GM18867 (cell line): ENCODE measurements around the gene DDAH2.

Experiments
- ATAC-seq: cut with Tn5 transposase; IDR thresholded peaks from one replicate; pipeline ENCODE4 v1.9.1; 2021; ENCODE audit warnings: mild to moderate bottlenecking, moderate library complexity; ENCODE audit not compliant: unreplicated experiment

The DDAH2 gene

DNA sequence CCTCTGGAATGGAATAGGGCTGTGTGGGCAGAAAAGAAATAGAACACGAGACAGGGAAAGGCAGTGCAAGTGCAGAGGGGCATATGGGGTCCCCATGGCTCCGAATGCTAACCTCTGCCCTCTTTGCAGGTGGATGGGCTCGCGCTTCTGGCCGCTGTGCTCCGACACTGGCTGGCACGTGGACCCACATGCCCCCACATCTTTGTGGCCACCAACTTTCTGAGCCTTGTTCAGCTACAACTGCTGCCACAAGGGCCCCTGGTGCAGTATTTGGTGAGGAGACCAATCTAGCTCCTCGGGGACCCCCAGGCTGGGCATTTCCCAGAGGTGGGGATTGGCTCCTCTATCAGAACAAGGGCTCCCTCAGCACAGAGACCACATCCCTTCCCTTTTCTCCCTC is 32.2 kb upstream of the DDAH2 start:
- no peak for ATAC-seq

DNA sequence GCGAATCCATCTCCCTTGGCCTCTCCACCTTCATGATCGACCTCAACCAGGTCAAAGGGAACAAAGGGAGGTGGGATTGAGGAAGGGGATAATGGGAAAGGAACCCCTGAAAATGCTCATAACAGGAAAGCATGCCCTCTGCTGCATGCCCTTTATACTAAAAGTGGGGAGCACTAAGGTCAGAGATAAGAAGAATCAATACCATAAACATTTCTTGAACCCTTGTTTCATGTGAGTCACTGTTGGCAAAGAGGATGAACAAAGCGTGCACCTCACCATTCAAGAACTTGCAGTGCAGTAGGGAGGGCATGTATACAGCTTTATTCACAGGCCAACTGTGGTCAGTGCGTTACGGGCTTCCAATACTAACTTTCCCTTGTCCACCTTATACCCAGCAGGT is 31.7 kb upstream of the DDAH2 start:
- ATAC-seq, result no peak

DNA sequence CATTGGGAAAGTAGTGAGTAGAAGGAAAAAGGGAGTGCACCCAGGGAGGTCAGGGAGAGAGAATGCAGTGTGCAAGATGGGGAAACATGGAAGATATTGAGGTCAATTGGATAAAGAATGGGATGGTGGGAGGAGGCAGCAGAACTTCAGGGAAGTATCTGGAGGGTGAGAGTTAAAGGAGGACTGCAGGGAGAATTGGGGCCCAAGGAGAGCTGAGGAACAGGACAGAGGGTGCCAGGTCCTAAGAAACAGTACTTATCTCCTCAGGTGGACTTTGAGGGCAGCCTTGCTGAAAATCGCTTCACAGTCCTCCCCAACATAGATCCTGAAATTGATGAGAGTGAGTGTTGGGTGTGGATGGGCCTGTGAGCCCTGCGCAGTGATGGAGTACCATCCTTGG is 29.2 kb upstream of the DDAH2 start:
- ATAC-seq, result no peak

DNA sequence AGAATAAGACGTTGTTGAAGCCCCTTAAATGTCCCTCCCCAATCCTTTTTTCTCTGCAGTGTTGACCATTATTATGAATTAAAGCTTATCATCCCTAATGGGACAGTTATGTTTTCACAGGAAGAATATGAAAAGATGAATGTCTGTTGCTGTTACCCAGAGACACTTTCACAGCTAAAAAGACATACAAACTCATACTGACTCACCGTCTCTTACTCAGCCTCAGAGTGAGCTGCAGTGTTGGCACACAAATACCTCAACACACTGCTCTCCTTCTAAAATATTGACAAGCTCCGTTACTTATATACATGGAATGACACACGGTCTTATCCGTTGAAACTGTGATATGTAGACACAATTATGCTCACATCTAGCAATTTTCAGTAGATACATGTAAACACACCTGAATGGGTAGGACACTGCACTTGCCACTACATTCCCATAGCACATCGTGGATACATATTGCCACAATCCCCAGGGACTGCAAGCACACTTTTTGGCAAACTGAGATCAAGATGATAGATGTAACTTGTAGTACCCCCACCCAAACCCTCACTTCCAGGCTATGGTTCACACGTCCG is 23.7 kb upstream of the DDAH2 start:
- no peak for ATAC-seq

DNA sequence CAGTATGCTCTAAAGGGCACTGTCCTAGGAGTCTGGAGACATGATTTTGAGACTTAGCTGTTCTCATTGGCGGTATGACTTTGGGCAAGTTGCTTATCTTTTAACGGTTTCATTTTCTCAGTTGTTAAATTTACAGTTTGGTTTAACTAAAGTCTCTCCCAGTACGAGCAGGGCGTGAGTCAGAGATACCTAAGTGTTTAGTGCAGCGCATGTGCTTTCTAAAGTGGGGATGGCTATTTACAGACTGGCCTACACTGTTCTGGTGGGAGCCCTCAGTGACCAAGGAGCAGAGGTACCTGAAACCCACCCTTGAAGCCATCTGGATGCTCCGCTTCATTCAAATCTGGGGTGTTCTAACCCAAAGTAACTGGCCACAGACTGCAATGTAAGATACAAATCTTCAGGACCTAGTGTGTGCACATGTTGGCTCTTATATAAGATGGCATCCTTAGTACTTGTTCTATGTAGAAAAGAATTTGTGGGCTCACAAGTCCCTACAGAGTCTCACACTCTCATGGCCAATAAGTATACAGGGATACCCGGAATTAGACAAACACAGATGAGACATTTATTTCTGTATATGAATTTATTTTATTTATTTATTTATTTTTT is 21.4 kb upstream of the DDAH2 start:
- ATAC-seq, result no peak

DNA sequence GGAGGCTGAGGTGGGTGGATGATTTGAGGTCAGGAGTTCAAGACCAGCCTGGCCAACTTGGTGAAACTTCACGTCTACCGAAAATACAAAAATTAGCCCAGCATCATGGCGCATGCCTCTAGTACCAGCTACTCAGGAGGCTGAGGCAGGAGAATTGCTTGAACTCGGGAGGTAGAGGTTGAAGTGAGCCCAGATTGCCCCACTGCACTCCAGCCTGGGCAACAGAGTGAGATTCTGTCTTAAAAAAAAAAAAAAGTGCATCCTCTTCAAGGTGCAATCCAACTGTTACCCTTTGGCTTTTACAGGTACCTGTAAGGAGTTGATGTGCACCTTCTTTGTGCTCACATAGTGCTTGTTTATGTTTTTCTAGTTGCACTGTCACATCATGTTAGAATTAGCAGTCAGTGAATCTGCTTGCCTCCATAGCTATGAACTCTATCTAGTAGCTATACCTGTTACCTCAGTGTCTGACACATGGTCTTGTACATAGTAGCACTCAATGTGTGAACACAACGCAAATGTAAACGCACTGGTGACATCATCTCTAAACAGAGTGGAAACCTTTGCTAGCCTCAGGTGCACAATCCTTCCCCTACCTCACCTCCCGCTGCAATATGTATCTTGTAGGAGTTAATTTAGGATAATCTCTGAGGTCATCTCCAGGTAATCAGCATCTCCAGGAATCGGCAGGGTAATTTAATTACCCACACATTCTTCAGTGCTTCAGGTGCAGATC is 20.4 kb upstream of the DDAH2 start:
- ATAC-seq, result no peak

DNA sequence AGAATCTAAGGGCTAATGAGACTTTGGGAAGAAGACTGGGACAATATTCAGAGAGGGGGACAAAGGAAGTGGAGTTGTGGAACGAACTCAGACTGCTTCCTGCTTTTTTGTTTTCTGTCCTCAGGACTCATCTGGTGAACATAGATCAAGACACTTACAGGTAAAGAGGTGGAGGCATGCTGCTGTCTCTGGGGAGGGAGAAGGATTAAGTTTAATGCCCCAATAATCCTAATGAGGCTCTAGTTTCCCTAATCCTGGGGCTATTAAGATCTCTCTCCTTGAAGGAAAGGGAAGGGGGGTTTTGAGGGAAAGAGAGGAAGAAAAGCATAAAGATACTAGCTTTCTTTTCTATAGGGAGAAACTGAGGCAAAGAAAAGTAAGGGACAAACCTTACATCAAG is 15.3 kb upstream of the DDAH2 start:
- no peak for ATAC-seq

DNA sequence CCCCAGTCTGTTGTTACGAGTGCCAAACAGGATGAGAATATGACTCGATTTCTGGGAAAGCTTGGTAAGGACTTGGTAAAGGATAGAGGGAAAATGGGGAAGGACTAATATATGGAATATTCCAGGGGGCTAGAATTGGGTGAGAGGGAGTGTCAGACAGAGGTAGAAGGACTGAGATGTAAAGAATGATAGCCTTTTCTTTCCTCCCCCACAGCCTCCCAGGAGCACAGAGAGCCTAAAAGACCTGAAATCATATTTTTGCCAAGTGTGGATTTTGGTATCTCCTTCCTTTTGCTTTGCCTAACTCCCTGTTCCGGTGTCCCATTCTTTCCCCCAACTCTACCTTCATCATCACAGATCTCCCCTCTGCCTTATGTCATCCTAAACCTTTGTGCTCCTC is 13.8 kb upstream of the DDAH2 start:
- no peak for ATAC-seq

DNA sequence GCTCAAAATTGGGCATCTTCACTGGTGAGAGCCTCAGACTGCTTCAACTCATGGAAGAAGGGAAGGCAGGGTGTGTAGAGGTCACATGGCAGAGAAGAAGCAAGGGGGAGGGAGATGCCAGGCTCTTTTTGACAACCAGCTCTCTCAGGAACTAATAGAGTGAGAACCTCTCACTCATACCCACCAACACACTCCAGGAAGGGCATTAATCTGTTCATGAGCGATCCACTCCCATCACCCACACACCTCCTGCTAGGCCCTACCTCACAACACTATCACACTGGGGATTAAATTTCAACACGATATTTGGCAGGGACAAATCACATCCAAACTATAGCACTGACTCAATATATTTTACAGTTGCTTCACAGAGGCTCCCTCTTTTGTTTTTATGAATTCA is 12.7 kb upstream of the DDAH2 start:
- ATAC-seq, result no peak

DNA sequence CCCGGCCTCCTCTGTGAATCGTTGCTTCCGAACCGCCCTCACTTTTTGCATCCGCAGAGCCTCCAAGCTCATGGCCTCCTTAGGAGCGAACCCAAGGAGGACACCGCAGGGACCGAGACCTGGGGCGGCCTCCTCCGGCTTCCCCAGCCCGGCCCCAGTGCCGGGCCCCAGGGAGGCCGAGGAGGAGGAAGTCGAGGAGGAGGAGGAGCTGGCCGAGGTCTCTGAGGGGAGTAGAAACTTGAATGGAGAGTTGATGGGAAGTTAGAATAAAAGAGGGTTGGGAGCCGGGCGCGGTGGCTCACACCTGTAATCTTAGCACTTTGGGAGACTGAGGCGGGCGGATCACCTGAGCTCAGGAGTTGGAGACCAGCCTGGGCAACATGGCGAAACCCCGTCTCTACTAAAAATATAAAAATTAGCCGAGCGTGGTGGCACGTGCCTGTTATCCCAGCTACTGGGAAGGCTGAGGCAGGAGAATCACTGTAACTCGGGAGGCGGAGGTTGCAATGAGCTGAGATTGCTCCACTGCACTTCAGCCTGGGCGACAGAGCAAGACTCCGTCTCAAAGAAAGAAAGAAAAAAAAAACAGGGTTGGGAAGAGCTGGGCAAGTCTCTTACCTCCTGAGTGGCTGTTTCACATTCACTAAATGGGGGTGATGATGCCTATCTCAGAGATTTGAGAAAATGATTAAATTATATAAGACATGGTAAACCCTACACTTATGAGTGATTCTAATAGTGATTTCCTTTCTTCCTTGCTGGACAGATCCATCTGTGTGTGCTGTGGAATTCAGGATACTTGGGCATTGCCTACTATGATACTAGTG is 11.5 kb upstream of the DDAH2 start:
- no peak for ATAC-seq

DNA sequence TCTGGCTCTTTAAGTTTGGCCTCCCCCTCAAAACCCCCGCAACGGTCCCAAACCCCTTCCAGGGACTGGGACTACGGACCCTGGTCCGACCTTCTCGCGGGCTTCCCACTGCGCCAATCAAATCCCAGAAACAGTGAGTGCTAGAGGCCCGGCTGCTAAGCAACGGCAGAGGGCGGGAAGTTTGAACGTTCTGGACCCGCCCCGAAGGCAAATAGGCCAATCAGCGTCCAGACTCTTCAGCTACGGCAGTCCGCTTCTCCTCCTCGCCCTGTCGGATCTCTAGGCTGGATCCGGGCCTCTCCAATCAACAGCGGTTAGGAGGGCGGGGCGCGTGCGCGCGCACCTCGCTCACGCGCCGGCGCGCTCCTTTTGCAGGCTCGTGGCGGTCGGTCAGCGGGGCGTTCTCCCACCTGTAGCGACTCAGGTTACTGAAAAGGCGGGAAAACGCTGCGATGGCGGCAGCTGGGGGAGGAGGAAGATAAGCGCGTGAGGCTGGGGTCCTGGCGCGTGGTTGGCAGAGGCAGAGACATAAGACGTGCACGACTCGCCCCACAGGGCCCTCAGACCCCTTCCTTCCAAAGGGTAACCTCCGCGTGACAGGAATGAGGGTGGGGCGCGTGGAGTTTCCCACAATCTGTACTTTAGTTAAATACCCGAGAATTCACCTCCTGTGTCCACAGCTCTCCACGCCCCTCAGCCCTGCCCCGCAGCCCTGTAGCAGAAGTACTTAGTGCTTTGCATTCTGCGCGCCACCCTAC is 10.7 kb upstream of the DDAH2 start, which contains the start of gene MSH5:
Gene MSH5, plus strand, starts transcription at position 367 of the 758 bp plus-strand sequence. CDS start 462 bp downstream, outside the sequence.
- ATAC-seq, result peak; percentile 75

DNA sequence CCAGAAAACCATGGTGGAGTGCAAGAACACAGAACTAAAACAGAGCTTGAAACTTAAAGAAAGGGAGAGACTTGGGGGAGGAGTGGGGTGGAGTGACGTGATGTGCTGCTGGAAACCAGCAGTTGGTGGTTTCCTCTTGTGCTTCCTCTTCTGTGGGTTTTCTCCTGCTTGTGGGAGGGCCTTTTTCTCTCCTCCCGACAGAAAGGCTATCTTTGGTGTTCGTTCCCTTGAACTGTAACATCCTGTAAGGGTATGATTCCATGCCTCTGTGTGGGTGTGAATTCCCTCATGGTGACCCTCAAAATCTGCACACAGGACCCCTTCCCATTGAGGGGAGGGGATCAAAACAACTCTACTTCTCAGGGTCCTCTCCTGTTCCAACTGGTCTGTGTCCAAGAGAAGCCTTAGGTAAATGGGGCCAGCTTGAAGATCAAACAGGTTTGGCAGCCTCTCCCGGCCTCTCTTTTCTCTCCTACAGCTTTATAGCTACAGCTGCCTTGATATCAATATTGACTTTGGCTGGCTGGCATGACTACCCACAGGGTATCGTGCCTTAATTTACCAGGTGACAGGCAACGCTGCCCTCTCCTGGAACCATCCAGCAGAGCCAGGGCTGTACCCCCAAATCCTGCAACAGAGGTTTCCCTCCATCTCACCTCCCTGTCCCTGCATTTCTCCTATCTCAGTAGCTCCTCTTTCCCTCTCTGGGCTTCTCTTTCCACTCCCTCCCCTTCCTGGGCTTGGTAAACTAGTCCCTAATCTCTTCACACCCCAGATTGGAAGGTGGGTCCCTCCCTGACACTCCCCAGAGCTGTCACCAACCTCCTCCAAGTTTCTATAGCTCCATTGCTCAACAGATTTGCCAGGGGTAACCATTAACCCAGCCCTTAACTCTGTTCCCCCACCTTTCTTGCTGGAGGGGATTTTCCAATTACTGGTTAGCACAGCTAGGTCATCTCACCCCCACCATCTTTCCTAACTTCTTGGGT is 9.2 kb upstream of the DDAH2 start:
- no peak for ATAC-seq

DNA sequence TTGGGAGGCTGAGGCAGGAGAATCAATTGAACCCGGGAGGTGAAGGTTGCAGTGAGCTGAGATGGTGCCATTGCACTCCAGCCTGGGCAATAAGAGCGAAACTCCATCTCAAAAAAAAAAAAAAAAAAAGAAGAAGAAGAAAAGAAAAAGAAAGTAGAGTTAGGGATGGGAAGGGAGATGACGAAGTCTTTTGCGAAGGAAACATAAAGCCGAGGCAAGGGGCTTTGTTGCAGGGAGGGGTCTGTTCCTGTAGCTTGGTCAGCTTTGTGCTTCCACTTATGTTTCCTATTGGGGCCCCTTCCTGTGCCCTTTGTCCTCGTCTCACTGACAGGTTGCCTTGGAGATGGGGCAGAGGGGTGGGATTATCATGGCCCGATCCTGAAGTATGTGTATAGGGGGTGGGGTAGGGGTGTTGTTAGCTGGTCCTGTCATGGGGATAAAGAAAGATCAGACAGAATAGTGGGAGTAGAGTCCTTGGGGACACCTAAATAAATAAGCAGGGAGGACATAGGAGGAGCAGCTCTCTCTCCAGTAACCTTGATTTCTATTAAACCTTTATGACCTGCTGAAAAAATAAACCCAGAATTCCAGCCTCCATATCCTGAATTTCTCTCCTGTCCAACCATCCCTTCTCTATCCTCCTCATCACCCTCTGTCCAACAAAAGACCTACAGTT is 8.4 kb upstream of the DDAH2 start:
- no peak for ATAC-seq

DNA sequence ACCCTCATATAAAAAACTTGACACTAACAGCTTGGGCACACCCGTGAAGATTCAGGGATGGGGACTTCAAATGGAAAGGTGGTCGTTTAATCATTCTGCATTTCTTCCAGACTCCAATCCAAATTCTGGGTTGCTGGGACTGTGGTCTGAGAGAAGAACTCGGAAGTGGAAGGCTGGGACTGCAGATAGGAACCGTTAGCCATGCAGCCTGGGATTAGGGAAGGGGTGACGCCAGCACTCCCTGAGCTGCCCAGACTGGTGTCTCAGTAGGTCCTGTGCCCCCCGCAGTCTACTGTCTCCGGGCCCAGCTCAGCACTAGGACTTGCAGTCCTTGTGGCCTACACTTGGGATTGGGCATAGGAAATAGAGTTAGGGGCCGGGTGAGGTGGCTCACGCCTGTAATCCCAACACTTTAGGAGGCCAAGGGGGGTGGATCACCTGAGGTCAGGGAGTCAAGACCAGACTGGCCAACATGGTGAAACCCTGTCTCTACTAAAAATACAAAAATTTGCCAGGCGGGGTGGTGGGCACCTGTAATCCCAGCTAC is 7.7 kb upstream of the DDAH2 start:
- no peak for ATAC-seq

DNA sequence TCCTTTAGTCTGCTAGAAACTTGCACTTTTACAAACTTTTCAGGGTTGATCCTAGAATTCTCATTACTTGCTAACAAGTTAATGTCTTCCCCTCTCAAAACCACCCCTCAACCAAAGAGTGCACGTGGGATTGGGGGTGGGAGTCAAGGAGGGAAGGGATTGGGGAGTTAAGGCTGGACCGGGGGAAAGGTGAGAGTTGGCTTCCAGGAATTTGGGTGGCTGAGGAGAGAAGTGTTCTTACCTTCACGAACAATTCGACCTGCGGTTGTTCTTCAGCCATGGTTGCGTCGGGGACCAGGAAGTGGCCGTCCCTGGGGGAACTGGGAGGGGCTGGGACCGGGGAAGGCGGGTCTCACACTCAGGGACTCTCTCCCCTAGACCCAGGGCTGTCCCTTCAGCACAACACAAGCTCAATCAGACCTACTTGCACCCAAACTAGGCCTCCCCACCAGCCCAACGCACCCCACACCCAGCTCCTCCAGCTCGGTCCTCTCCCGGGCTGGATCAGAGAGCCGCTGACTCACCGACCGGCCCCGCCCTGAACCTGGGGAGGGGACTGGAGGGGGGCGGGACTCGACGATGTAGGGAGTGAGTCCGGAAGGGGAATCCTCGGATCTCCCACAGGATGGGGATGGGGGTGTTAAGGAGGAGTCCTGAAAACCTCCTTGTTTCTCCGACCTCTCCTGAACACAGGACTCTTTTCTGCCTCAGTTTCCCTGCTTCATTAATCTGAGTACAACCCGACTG is 7.1 kb upstream of the DDAH2 start, which contains the start of gene CLIC1:
Gene CLIC1, minus strand, starts transcription at position 510 of the 747 bp plus-strand sequence. Its CDS starts 230 bp downstream, at position 280.
- peak; percentile 26 for ATAC-seq

DNA sequence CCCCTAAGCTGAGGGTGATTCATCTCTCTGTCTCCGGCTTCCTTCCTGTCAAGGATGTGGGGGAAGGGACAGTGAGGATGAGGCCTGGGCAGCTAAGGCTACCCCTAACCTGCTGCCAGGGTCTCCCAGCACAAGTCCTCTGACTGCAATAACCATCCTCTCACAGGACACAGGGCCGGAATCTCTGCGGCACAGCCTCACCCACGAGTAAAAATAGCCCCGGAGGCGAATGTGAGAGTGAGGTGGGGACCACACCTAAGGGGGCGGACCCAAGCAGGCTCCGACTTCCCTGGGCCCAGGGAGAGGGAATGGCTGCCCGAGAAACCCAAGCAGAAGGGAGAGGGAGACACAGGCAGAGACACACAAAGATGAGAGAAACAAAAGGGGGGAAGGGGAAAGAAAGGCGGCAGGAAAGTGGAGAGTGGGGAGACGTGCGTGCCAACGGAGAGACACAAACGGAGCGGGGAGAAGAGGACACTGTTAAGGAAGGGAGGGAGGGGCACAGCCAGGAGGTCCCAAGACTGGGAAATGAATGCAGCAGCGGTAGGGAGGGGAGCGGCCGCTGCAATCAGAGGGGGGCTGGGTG is 5.8 kb upstream of the DDAH2 start:
- ATAC-seq, result peak; percentile 22

DNA sequence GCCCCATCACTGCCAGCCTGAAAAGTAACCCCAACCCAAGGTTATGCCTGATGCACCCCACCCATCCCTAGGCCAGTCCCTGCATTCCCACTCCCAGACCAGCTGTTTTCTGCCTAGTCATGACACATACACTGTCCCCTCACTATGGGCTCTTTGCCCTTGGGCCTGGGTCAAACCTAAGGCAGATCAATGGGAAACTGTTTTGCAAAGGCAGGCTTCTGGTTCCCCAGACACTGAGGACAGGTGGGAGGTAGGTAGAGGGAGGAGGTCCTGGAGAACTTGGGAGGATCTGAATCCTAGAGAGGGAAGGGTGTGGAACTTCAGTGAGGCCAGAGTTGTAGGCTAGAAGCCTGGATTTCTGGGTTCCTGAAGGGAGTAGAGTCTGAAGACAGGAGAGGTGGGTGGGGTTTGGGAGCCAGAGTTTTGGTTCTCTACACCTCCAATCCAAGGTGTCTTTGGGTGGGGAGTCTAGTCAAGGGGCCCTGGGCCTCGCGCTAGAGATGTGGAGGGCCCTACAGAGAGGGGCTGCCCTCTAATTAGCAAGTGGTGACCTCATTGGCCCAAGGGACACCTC is 5.2 kb upstream of the DDAH2 start:
- no peak for ATAC-seq
